Activated effector memory CD4-positive, alpha-beta T cell treated with anti-CD3 and anti-CD28 coated beads, Interleukin-2, amount 50 U/mL, for 16 hours (primary cell): ENCODE results near the gene OSBPL5.

Experiments
- DNase-seq: peaks from one replicate; pipeline ENCODE4 v3.0.0-alpha.2; 2020

Gene OSBPL5

GRCh38 chr11:3046190-3046589 lies 118.9 kb downstream of the OSBPL5 start:
- DNase-seq, result no peak

- DNase-seq, result no peak
These were observed 120.2 kb downstream of the OSBPL5 start for GRCh38 chr11:3044915-3045314.

- DNase-seq, result no peak
These were observed 121.1 kb downstream of the OSBPL5 start for GRCh38 chr11:3044004-3044403.

GRCh38 chr11:3043315-3043871 lies 121.7 kb downstream of the OSBPL5 start:
- peak; percentile 47 for DNase-seq

GRCh38 chr11:3042496-3043314 lies 122.4 kb downstream of the OSBPL5 start:
- DNase-seq, result no peak

GRCh38 chr11:3041699-3042441 lies 123.2 kb downstream of the OSBPL5 start:
- DNase-seq, result no peak

- DNase-seq, result no peak
These were observed 124.2 kb downstream of the OSBPL5 start for GRCh38 chr11:3040881-3041280.

GRCh38 chr11:3037945-3038271 lies 127.2 kb downstream of the OSBPL5 start:
- DNase-seq, result no peak
